H1 (cell line): ENCODE data around the gene ZNF81. TPM values are rescaled to one million over a fixed set of nuclear protein-coding genes. Genes with fewer than 3 reads are reported as not detected.

ENCODE experiments used
- CTCF ChIA-PET: fragments of 300-600 bp; sonication (Branson Sonifier 250); formaldehyde crosslinking; loops from one replicate; lab custom pipeline; 2021; ENCODE audit not compliant: partially characterized antibody; lab: Charles Lee
- POLR2A ChIA-PET: fragments of 300-600 bp; sonication (Branson Sonifier 250); formaldehyde crosslinking; loops from one replicate; lab custom pipeline; 2021; ENCODE audit warnings: inconsistent platforms; ENCODE audit not compliant: partially characterized antibody; lab: Charles Lee
- DNase-seq, 2 experiments: peaks; one replicate each; pipeline versions ENCODE4 v3.0.0 to v3.0.0-alpha.2; 2010 to 2022; ENCODE audit warnings: low spot score in 2 of 2, low read depth in 1 of 2, mixed read lengths in 1 of 2
- FAIRE-seq: peaks from 2 replicates; lab custom pipeline; 2011; peaks lifted over from hg19 to GRCh38; lab: Jason Lieb, UNC
- H2AFZ ChIP-seq: 2 replicates; pipeline ENCODE4 v1.8.1; 2012; ENCODE audit warnings: low read length, inconsistent platforms
- H2AK5ac ChIP-seq: 2 replicates; pipeline ENCODE4 v1.6.1; 2013; ENCODE audit warnings: low read depth, low read length
- H2BK120ac ChIP-seq: replicated peaks from 2 replicates; pipeline ENCODE3; 2013; ENCODE audit warnings: low read depth, low read length, inconsistent platforms
- H2BK12ac ChIP-seq: 2 replicates; pipeline ENCODE4 v1.6.1; 2013; ENCODE audit warnings: low read depth, low read length
- H2BK15ac ChIP-seq: 2 replicates; pipeline ENCODE4 v1.6.1; 2013; ENCODE audit warnings: low read length
- H2BK20ac ChIP-seq: 2 replicates; pipeline ENCODE4 v1.6.1; 2013; ENCODE audit warnings: low read length
- H2BK5ac ChIP-seq: 2 replicates; pipeline ENCODE4 v1.6.1; 2013; ENCODE audit warnings: low read depth, low read length
- H3K14ac ChIP-seq: 2 replicates; pipeline ENCODE4 v1.6.1; 2013; ENCODE audit warnings: inconsistent platforms; ENCODE audit not compliant: insufficient read length
- H3K18ac ChIP-seq: 2 replicates; pipeline ENCODE4 v1.6.1; 2013; ENCODE audit warnings: low read length; ENCODE audit errors: extremely low read depth
- H3K23ac ChIP-seq: 2 replicates; pipeline ENCODE4 v1.6.1; 2013; ENCODE audit warnings: inconsistent platforms; ENCODE audit not compliant: insufficient read length
- H3K23me2 ChIP-seq: 2 replicates; pipeline ENCODE4 v1.6.1; 2013; ENCODE audit warnings: low read depth, low read length
- H3K27ac ChIP-seq: 2 replicates; pipeline ENCODE4 v1.6.1; 2011; ENCODE audit warnings: low read depth, low read length, inconsistent platforms
- H3K27me3 ChIP-seq, 4 experiments: replicated peaks in 1 of 4; 1 replicate in 1 of 4; 2 replicates in 3 of 4; pipeline versions ENCODE4 v1.6.1 to v1.8.1; 2011 to 2013; ENCODE audit warnings: low read length in 3 of 4, mild to moderate bottlenecking in 3 of 4, inconsistent platforms in 2 of 4, mixed read lengths in 2 of 4, moderate library complexity in 1 of 4; ENCODE audit not compliant: control insufficient read depth in 3 of 4, insufficient read depth in 3 of 4; ENCODE audit errors: extremely low read depth in 1 of 4
- H3K36me3 ChIP-seq, 4 experiments: 2 replicates each; pipeline versions ENCODE4 v1.6.1 to v1.8.1; 2011 to 2013; ENCODE audit warnings: mild to moderate bottlenecking in 4 of 4, low read length in 3 of 4, moderate library complexity in 2 of 4, control low read depth in 1 of 4, inconsistent platforms in 1 of 4; ENCODE audit not compliant: insufficient read depth in 4 of 4, control insufficient read depth in 2 of 4
- H3K4ac ChIP-seq: replicated peaks from 2 replicates; pipeline ENCODE3; 2013; ENCODE audit warnings: low read length, low read depth, mixed read lengths, inconsistent platforms; ENCODE audit not compliant: insufficient read length
- H3K4me1 ChIP-seq, 4 experiments: replicated peaks in 1 of 4; 1 replicate in 1 of 4; 2 replicates in 3 of 4; pipeline versions ENCODE4 v1.6.1 to v1.8.1; 2011 to 2013; ENCODE audit warnings: low read length in 3 of 4, inconsistent platforms in 2 of 4, mixed read lengths in 1 of 4; ENCODE audit not compliant: insufficient read depth in 4 of 4, control insufficient read depth in 3 of 4
- H3K4me2 ChIP-seq, 2 experiments: 2 replicates each; pipeline versions ENCODE4 v1.6.1 to v1.8.1; 2011 to 2013; ENCODE audit warnings: low read depth in 2 of 2, low read length in 2 of 2, control low read depth in 1 of 2, inconsistent platforms in 1 of 2, mild to moderate bottlenecking in 1 of 2; ENCODE audit not compliant: insufficient read depth in 1 of 2
- H3K4me3 ChIP-seq, 4 experiments: fragments of 200-600, 300-600 bp in 1 of 4; sonication (generic), shearing (Covaris generic), sonication (Bioruptor Twin) in 1 of 4; 2 replicates each; pipeline versions ENCODE4 v1.5.1 to v1.8.1; 2011 to 2016; ENCODE audit warnings: low read length in 4 of 4, low read depth in 3 of 4, control low read depth in 2 of 4, inconsistent platforms in 2 of 4, mild to moderate bottlenecking in 2 of 4, mixed read lengths in 1 of 4, moderate library complexity in 1 of 4; ENCODE audit not compliant: insufficient read depth in 2 of 4; ENCODE audit errors: extremely low read depth in 1 of 4
- H3K56ac ChIP-seq: replicated peaks from 2 replicates; pipeline ENCODE3; 2013; ENCODE audit warnings: low read depth, mild to moderate bottlenecking, mixed read lengths, low read length, inconsistent platforms; ENCODE audit not compliant: insufficient read length
- H3K79me1 ChIP-seq: 2 replicates; pipeline ENCODE4 v1.6.1; 2013; ENCODE audit warnings: low read depth, low read length, control low read depth
- H3K79me2 ChIP-seq, 2 experiments: 2 replicates each; pipeline versions ENCODE4 v1.6.1 to v1.8.1; 2012 to 2013; ENCODE audit warnings: low read length in 2 of 2, mild to moderate bottlenecking in 2 of 2, inconsistent platforms in 1 of 2; ENCODE audit not compliant: insufficient read depth in 2 of 2, control insufficient read depth in 1 of 2
- H3K9ac ChIP-seq, 4 experiments: replicated peaks in 1 of 4; 1 replicate in 1 of 4; 2 replicates in 3 of 4; pipeline versions ENCODE4 v1.6.1 to v1.8.1; 2011 to 2013; ENCODE audit warnings: low read depth in 3 of 4, low read length in 3 of 4, control low read depth in 2 of 4, mild to moderate bottlenecking in 2 of 4, moderate library complexity in 2 of 4, inconsistent platforms in 1 of 4; ENCODE audit errors: extremely low read depth in 1 of 4
- H3K9me3 ChIP-seq, 2 experiments: 2 replicates each; pipeline versions ENCODE4 v1.6.1 to v1.8.1; 2012 to 2013; ENCODE audit warnings: mild to moderate bottlenecking in 2 of 2, moderate library complexity in 2 of 2, control low read depth in 1 of 2, inconsistent platforms in 1 of 2, low read depth in 1 of 2, low read length in 1 of 2, mixed read lengths in 1 of 2; ENCODE audit not compliant: insufficient read depth in 2 of 2
- H4K20me1 ChIP-seq, 2 experiments: replicated peaks in 1 of 2; 2 replicates each; pipeline versions ENCODE3 to v1.8.1; 2011 to 2013; ENCODE audit warnings: inconsistent platforms in 2 of 2, low read length in 2 of 2, mild to moderate bottlenecking in 1 of 2; ENCODE audit not compliant: insufficient read depth in 2 of 2, control insufficient read depth in 1 of 2
- H4K5ac ChIP-seq: 2 replicates; pipeline ENCODE4 v1.6.1; 2013; ENCODE audit warnings: low read length, low read depth, mixed read lengths, inconsistent platforms; ENCODE audit not compliant: insufficient read length
- H4K8ac ChIP-seq: 2 replicates; pipeline ENCODE4 v1.8.0; 2013; ENCODE audit warnings: mild to moderate bottlenecking, moderate library complexity, low read length, inconsistent platforms; ENCODE audit not compliant: insufficient read depth; ENCODE audit errors: extremely low read depth
- H4K91ac ChIP-seq: replicated peaks from 2 replicates; pipeline ENCODE3; 2013; ENCODE audit warnings: low read length, mixed read lengths, inconsistent platforms; ENCODE audit not compliant: insufficient read length
- BACH1 ChIP-seq: IDR thresholded peaks from 2 replicates; pipeline ENCODE4 v1.6.1; 2012; ENCODE audit warnings: low read length, improper control_type of control experiment
- CBX8 ChIP-seq: fragments of 300-800, 300-1000 bp; sonication (generic); IDR thresholded peaks from 2 replicates; pipeline ENCODE4 v1.7.1; 2016; ENCODE audit warnings: low read depth, low read length, borderline replicate concordance
- GABPA ChIP-seq: IDR thresholded peaks from 2 replicates; pipeline ENCODE4 v1.6.1; 2011; ENCODE audit warnings: mild to moderate bottlenecking, low read length, moderate library complexity, borderline replicate concordance; ENCODE audit not compliant: insufficient read depth
- HDAC2 ChIP-seq, 2 experiments: fragments of 300-600 bp in 1 of 2; sonication (generic) in 1 of 2; IDR thresholded peaks; 2 replicates each; pipeline ENCODE4 v1.6.1; 2011 to 2012; ENCODE audit warnings: low read depth in 2 of 2, low read length in 2 of 2, mild to moderate bottlenecking in 2 of 2, moderate library complexity in 2 of 2, borderline replicate concordance in 1 of 2, inconsistent platforms in 1 of 2
- NANOG ChIP-seq: IDR thresholded peaks from 2 replicates; pipeline ENCODE4 v1.6.1; 2011; ENCODE audit warnings: low read length, low read depth, mild to moderate bottlenecking, inconsistent platforms; ENCODE audit not compliant: insufficient read depth, poor library complexity, severe bottlenecking
- PHF8 ChIP-seq: fragments of 200-600 bp; sonication (generic); conservative IDR thresholded peaks from 2 replicates; pipeline ENCODE4 v1.7.1; 2012; ENCODE audit warnings: low read depth, mild to moderate bottlenecking, inconsistent platforms, low read length, moderate library complexity
- POLR2AphosphoS5 ChIP-seq: IDR thresholded peaks from 2 replicates; pipeline ENCODE4 v1.6.1; 2011; ENCODE audit warnings: low read depth, low read length
- RAD21 ChIP-seq, 2 experiments: IDR thresholded peaks in 1 of 2; conservative IDR thresholded peaks in 1 of 2; 2 replicates each; pipeline ENCODE4 v1.6.1; 2011; ENCODE audit warnings: low read depth in 2 of 2, low read length in 2 of 2, improper control_type of control experiment in 1 of 2, inconsistent platforms in 1 of 2, mild to moderate bottlenecking in 1 of 2, moderate library complexity in 1 of 2
- SAP30 ChIP-seq: fragments of 300-600 bp; sonication (generic); IDR thresholded peaks from 2 replicates; pipeline ENCODE4 v1.7.1; 2012; ENCODE audit warnings: low read length, moderate library complexity, mild to moderate bottlenecking, inconsistent platforms; ENCODE audit not compliant: insufficient read depth, insufficient replicate concordance
- SIRT6 ChIP-seq: IDR thresholded peaks from one replicate; pipeline ENCODE4 v1.7.1; 2012; ENCODE audit warnings: low read length, inconsistent platforms
- TAF1 ChIP-seq: IDR thresholded peaks from 2 replicates; pipeline ENCODE4 v1.6.1; 2011; ENCODE audit warnings: mild to moderate bottlenecking, low read depth, low read length
- TAF7 ChIP-seq: optimal IDR thresholded peaks from 2 replicates; pipeline ENCODE3; 2011; ENCODE audit warnings: low read depth, mild to moderate bottlenecking, inconsistent platforms, low read length, moderate library complexity, borderline replicate concordance
- WGBS, 2 experiments: shearing (Covaris generic) in 1 of 2; methylation state at CpG; one replicate each; pipeline versions ENCODE4 v1.1.6 to v1.1.7; 2013 to 2015; ENCODE audit warnings: low lambda C conversion rate in 2 of 2, mixed read lengths in 2 of 2, inconsistent platforms in 1 of 2, low coverage in 1 of 2, missing lambda C conversion rate in 1 of 2; ENCODE audit not compliant: insufficient replicate concordance in 2 of 2, insufficient coverage in 1 of 2, insufficient read length in 1 of 2; ENCODE audit errors: extremely low coverage in 1 of 2, missing lambda C conversion rate in 1 of 2; 5-methylcytosine and 5-hydroxymethylcytosine counted together
- polyA plus RNA-seq, 7 experiments: library from polyadenylated mRNA; depleted of rRNA in 3 of 7; stranded (reverse) in 5 of 7; unstranded in 2 of 7; fragments of >200 nt in 5 of 7; fragments of 200-250 nt in 2 of 7; gene quantifications; 1 replicate in 5 of 7; 2 replicates in 1 of 7; 4 replicates in 1 of 7; pipeline versions ENCODE4 v1.2.1 to v1.2.3, GENCODE V29; 2011 to 2013; ENCODE audit warnings: missing spikeins in 2 of 7, mixed read lengths in 2 of 7
- total RNA-seq: library from RNA; stranded (reverse); fragmentation: NEBNext Ultra II Directional; extraction: Animal tissue kit (Norgen Biotek cat#: 25700); gene quantifications from 2 replicates; pipeline ENCODE4 v1.2.1, GENCODE V29; 2021
- TF ChIP-seq, protein P1 (sequence below): IDR thresholded peaks from 2 replicates; pipeline ENCODE4 v1.6.1; 2011; ENCODE audit warnings: low read length, improper control_type of control experiment

ZNF81 gene
- total and polyA plus RNA-seq, 2 of the 8 experiments (the other 6 are each of a cell fraction or from before 2014, with no cell fraction given): 3.4 to 10.0 TPM

DNA sequence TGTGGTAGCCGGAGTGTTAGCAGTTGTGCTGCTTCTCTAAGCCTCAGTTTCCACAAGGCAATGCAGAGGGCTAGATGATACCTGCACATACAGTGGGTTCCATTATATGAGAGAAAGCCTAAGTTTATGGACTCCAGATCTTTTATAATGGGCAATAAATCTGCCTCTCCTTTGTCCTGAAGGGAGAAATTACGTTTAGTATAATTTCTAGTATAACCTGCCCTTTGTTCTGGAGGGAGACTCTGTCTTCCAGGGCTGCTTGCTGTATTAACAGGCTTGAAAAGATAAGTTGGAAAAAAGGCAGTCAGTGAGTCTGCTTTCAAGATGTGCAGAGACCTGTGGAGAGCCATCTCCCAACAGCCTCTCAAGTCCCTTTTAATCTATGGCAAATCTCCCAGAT is 42.8 kb downstream of the ZNF81 start:
- Histone ChIP-seq H4K91ac (no peak overlapping the region), H3K56ac (no peak overlapping the region), H3K4me2 (no peak overlapping the region), H3K18ac (no peak overlapping the region), H3K79me1 (no peaks in the 10 kb centered on the region), H2AK5ac (no peak overlapping the region), H2BK20ac (no peak overlapping the region), H3K4me3 (no peak overlapping the region), H3K14ac (no peak overlapping the region), H3K4me1 (no peaks in the 10 kb centered on the region), H2BK120ac (no peak overlapping the region), H4K8ac (no peak overlapping the region), H3K9ac (no peak overlapping the region), H3K9me3 (no peaks in the 10 kb centered on the region), H3K36me3 (no peaks in the 10 kb centered on the region; a peak in 1 of 8 replicates), H3K27me3 (no peaks in the 10 kb centered on the region), H3K79me2 (no peaks in the 10 kb centered on the region), H2BK12ac (no peak overlapping the region), H2BK15ac (no peak overlapping the region), H4K20me1 (no peaks in the 10 kb centered on the region), H2AFZ (no peak overlapping the region), H3K23me2 (no peaks in the 10 kb centered on the region), H3K4ac (no peak overlapping the region), H3K23ac (no peak overlapping the region), H2BK5ac (no peak overlapping the region), H4K5ac (no peak overlapping the region), H3K27ac (no peak overlapping the region)
- FAIRE-seq: no peak
- DNase-seq: no peak
- POLR2A ChIA-PET: no interaction called here
- WGBS, 2 experiments: 95% methylated on average over 2 of the region's 2 CpGs; no CpG with 5 or more reads in 1 of the 2 experiments
- CTCF ChIA-PET: no interaction called here
- TF ChIP-seq, protein P1, sequence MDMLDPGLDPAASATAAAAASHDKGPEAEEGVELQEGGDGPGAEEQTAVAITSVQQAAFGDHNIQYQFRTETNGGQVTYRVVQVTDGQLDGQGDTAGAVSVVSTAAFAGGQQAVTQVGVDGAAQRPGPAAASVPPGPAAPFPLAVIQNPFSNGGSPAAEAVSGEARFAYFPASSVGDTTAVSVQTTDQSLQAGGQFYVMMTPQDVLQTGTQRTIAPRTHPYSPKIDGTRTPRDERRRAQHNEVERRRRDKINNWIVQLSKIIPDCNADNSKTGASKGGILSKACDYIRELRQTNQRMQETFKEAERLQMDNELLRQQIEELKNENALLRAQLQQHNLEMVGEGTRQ: no peak
- TF ChIP-seq TAF1 (no peak), RAD21 (IDR thresholded peaks at IDR 0.05 in 1 of 2, conservative IDR thresholded peaks at IDR 0.05 in 1 of 2; ENCODE audit: low read depth in 2 of 2, low read length in 2 of 2) (no peak), BACH1 (no peak), HDAC2 (IDR thresholded peaks at IDR 0.05; ENCODE audit: borderline replicate concordance in 1 of 2, low read depth in 2 of 2, low read length in 2 of 2) (no peak), SIRT6 (no peak), TAF7 (no peak), GABPA (no peak), CBX8 (no peak), PHF8 (no peak), POLR2AphosphoS5 (no peak), NANOG (no peak), SAP30 (no peak)
